Measurements from ENCODE around the gene TNIP2.

- TF ChIP-seq CTCF (IDR thresholded peaks at IDR 0.05) (no peak), EZH2 (IDR thresholded peaks at IDR 0.05; ENCODE audit: borderline replicate concordance, insufficient read depth, low read depth, low read length, poor library complexity, severe bottlenecking) (no peak)
Measured at GRCh38 chr4:2757426-2757825, 1.3 kb upstream of the TNIP2 start.
